SK-N-SH (cell line): ENCODE measurements around the gene INO80. TPM values are rescaled to one million over a fixed set of nuclear protein-coding genes. Genes with fewer than 3 reads are reported as not detected.
A peak's percentile ranks its signal among the peaks of the same experiment; 100 is the strongest.

ENCODE experiments used
- CTCF ChIA-PET: fragments of 300-600, 350-600 bp; formaldehyde crosslinking; extraction: SDS; loops from one replicate; lab custom pipeline; 2021; lab: Yijun Ruan, JAX
- POLR2A ChIA-PET: fragments of 350-600 bp; sonication (Branson Sonifier 250); formaldehyde crosslinking; extraction: SDS; loops from one replicate; lab custom pipeline; 2020; ENCODE audit warnings: antibody characterized with exemption, inconsistent platforms; lab: Yijun Ruan, JAX
- DNase-seq: peaks from one replicate; pipeline ENCODE4 v3.0.0; 2012
- H2AFZ ChIP-seq: fragments of 200-600 bp; sonication (generic); 2 replicates; pipeline ENCODE4 v1.8.1; 2016; ENCODE audit warnings: antibody characterized with exemption, mild to moderate bottlenecking, low read depth
- H3F3A ChIP-seq: fragments of 200-600 bp; sonication (generic); replicated peaks from 2 replicates; pipeline ENCODE3; 2016; ENCODE audit warnings: antibody characterized with exemption, mild to moderate bottlenecking; ENCODE audit not compliant: insufficient read depth
- H3K27ac ChIP-seq, 2 experiments: fragments of 200-500 bp in 1 of 2; fragments of 200-600 bp in 1 of 2; sonication (Bioruptor generic) in 1 of 2; sonication (generic), shearing (Covaris generic) in 1 of 2; 2 replicates each; pipeline versions ENCODE4 v1.5.1 to v1.6.1; 2014 to 2016; ENCODE audit warnings: low read depth in 2 of 2, inconsistent platforms in 1 of 2, low read length in 1 of 2, mild to moderate bottlenecking in 1 of 2, mixed read lengths in 1 of 2
- H3K27me3 ChIP-seq: fragments of 200-600 bp; sonication (generic), shearing (Covaris generic); 2 replicates; pipeline ENCODE4 v1.6.1; 2016; ENCODE audit warnings: mixed run types; ENCODE audit not compliant: insufficient read depth
- H3K36me3 ChIP-seq, 2 experiments: fragments of 200-500 bp in 1 of 2; fragments of 200-600 bp in 1 of 2; sonication (Bioruptor generic) in 1 of 2; sonication (generic) in 1 of 2; replicated peaks in 1 of 2; 2 replicates each; pipeline versions ENCODE3 to v1.5.1; 2014 to 2016; ENCODE audit warnings: low read length in 1 of 2, mild to moderate bottlenecking in 1 of 2; ENCODE audit not compliant: insufficient read depth in 2 of 2, control insufficient read depth in 1 of 2
- H3K4me1 ChIP-seq, 2 experiments: fragments of 200-500 bp in 1 of 2; fragments of 200-600 bp in 1 of 2; sonication (Bioruptor generic) in 1 of 2; sonication (generic), shearing (Covaris generic) in 1 of 2; 2 replicates each; pipeline versions ENCODE4 v1.5.1 to v1.6.1; 2014 to 2016; ENCODE audit warnings: low read depth in 1 of 2, low read length in 1 of 2, mixed run types in 1 of 2; ENCODE audit not compliant: insufficient read depth in 2 of 2, control insufficient read depth in 1 of 2
- H3K4me2 ChIP-seq: fragments of 200-600 bp; sonication (generic), shearing (Covaris generic); 2 replicates; pipeline ENCODE4 v1.6.1; 2017; ENCODE audit warnings: mixed run types
- H3K4me3 ChIP-seq, 2 experiments: fragments of 200-500 bp in 1 of 2; fragments of 200-600 bp in 1 of 2; sonication (Bioruptor generic) in 1 of 2; sonication (generic), shearing (Covaris generic) in 1 of 2; 2 replicates each; pipeline versions ENCODE4 v1.5.1 to v1.8.1; 2014 to 2016; ENCODE audit warnings: low read depth in 2 of 2, inconsistent platforms in 1 of 2, low read length in 1 of 2, mild to moderate bottlenecking in 1 of 2, mixed read lengths in 1 of 2, moderate library complexity in 1 of 2
- H3K79me2 ChIP-seq: fragments of 200-600 bp; sonication (generic); 2 replicates; pipeline ENCODE4 v1.8.1; 2017; ENCODE audit warnings: mild to moderate bottlenecking; ENCODE audit not compliant: insufficient read depth
- H3K9ac ChIP-seq: fragments of 200-600 bp; sonication (generic); 2 replicates; pipeline ENCODE4 v1.6.1; 2017; ENCODE audit warnings: mixed run types
- H3K9me2 ChIP-seq: fragments of 200-600 bp; sonication (generic); 2 replicates; pipeline ENCODE4 v1.6.1; 2017; ENCODE audit warnings: mixed run types
- H3K9me3 ChIP-seq: fragments of 200-600 bp; sonication (generic); 2 replicates; pipeline ENCODE4 v1.6.1; 2017; ENCODE audit warnings: mixed run types, mild to moderate bottlenecking, moderate library complexity
- H4K20me1 ChIP-seq: fragments of 200-600 bp; sonication (generic); 2 replicates; pipeline ENCODE4 v1.6.1; 2017; ENCODE audit warnings: mild to moderate bottlenecking, mixed run types; ENCODE audit not compliant: insufficient read depth
- ELF1 ChIP-seq: IDR thresholded peaks from 2 replicates; pipeline ENCODE4 v1.4.0; 2012
- FOSL2 ChIP-seq: IDR thresholded peaks from 2 replicates; pipeline ENCODE4 v1.4.0; 2012; ENCODE audit warnings: low read depth, mild to moderate bottlenecking, moderate library complexity, borderline replicate concordance
- FOXJ3 ChIP-seq: sonication (generic); formaldehyde crosslinking; IDR thresholded peaks from 2 replicates; pipeline ENCODE4 v1.5.1; 2020; ENCODE audit warnings: mild to moderate bottlenecking, missing genetic modification reagents
- GATA2 ChIP-seq: sonication (generic); formaldehyde crosslinking; IDR thresholded peaks from 2 replicates; pipeline ENCODE4 v1.5.0; 2020; ENCODE audit warnings: mild to moderate bottlenecking, missing genetic modification reagents
- NRF1 ChIP-seq: IDR thresholded peaks from 2 replicates; pipeline ENCODE4 v1.6.1; 2012; ENCODE audit warnings: low read depth, mild to moderate bottlenecking, low read length
- RAD21 ChIP-seq: IDR thresholded peaks from 2 replicates; pipeline ENCODE4 v1.6.1; 2012; ENCODE audit warnings: mild to moderate bottlenecking, low read length
- RCOR1 ChIP-seq: fragments of 150-350 bp; IDR thresholded peaks from 2 replicates; pipeline ENCODE4 v1.6.1; 2017; ENCODE audit warnings: antibody characterized with exemption, low read length
- SIN3A ChIP-seq: IDR thresholded peaks from 2 replicates; pipeline ENCODE4 v1.6.1; 2012; ENCODE audit warnings: low read depth, mild to moderate bottlenecking, low read length, moderate library complexity, borderline replicate concordance
- SMC3 ChIP-seq: IDR thresholded peaks from 2 replicates; pipeline ENCODE4 v1.6.1; 2012; ENCODE audit warnings: low read depth, low read length, improper control_type of control experiment
- TCF12 ChIP-seq: IDR thresholded peaks from 2 replicates; pipeline ENCODE4 v1.4.0; 2012
- YY1 ChIP-seq: IDR thresholded peaks from 2 replicates; pipeline ENCODE4 v1.4.0; 2012; ENCODE audit warnings: low read depth, mild to moderate bottlenecking
- WGBS: methylation state at CpG from one replicate; pipeline ENCODE4 v1.1.6; 2017; ENCODE audit warnings: low lambda C conversion rate; 5-methylcytosine and 5-hydroxymethylcytosine counted together
- polyA plus RNA-seq, 3 experiments: library from polyadenylated mRNA; depleted of rRNA; stranded (reverse); fragments of >200 nt; gene quantifications; 2 replicates each; pipeline ENCODE4 v1.2.3, GENCODE V29; 2012
- TF ChIP-seq, protein P1 (sequence below): IDR thresholded peaks from 2 replicates; pipeline ENCODE4 v1.4.0; 2012; ENCODE audit warnings: low read depth, borderline replicate concordance
- TF ChIP-seq, protein P2 (sequence below): fragments of 200-600 bp; sonication (generic); IDR thresholded peaks from 2 replicates; pipeline ENCODE4 v1.6.1; 2017; ENCODE audit warnings: antibody characterized with exemption, mild to moderate bottlenecking, moderate library complexity
- TF ChIP-seq, protein P3 (sequence below): IDR thresholded peaks from 2 replicates; pipeline ENCODE4 v1.4.0; 2012; ENCODE audit warnings: low read depth
- TF ChIP-seq, protein P4 (sequence below): IDR thresholded peaks from 2 replicates; pipeline ENCODE4 v1.6.1; 2012; ENCODE audit warnings: mild to moderate bottlenecking, low read depth, low read length, moderate library complexity

The INO80 gene
- polyA plus RNA-seq, 1 of the 3 experiments (the other 2 are of a cell fraction): 4.6 TPM

DNA sequence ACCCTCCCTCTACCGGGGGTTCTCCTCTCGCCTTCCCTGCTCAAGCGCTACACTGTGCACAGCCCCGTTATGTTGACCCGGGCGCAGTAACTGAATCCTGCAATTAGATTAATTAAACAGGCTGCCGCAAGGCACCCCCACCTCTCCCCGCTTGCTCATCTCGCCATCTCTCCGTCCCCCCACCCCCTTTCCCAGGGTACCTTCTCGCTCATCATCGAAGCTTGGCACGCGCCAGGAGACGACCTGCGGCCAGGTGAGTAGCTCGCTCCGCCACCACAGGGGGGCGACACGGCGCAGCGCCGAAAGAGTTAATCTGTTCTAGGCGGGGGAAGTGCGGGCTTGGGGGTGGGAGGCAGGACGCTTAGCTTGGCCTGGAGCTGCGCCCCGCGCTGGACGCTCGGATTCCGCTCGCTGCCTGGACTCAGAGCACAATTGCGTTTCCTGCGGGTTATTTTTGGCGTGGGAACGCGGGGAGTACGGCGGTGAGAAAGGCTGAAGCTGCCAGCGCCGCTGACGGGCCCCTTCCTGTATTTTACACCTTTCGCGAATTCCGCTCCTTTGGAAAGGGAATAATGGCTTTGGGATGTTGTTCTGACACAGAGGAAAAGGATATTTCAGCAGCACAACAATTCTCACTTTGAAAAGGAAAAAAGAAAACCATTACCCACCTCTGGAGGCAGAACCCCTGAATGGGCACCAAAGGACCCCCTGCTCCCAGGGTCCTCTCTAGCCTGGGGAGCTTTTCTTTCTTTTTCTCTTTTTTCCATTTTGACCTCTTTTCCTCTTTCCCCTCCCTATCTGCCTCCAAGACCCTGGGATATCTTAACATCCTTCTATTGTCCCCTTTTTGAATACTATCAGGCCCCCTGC lies 185.4 kb downstream of the INO80 start:
- Histone ChIP-seq H3K9ac (no peak overlapping the region), H3F3A (no peaks in the 10 kb centered on the region), H4K20me1 (no peaks in the 10 kb centered on the region), H3K27me3 (peaks cover 53% of the 10 kb centered on the region), H3K79me2 (no peaks in the 10 kb centered on the region), H3K36me3 (no peaks in the 10 kb centered on the region), H3K27ac (no peak overlapping the region), H3K9me3 (no peaks in the 10 kb centered on the region), H3K4me2 (peak overlapping the region; percentile 92), H3K4me1 (peaks cover 17 to 44% of the 10 kb centered on the region in 2 experiments; a peak in 2 of 4 replicates), H3K9me2 (no peaks in the 10 kb centered on the region), H3K4me3 (peak overlapping the region; percentile 46 to 60), H2AFZ (no peak overlapping the region)
- WGBS: 6% methylated on average over 39 of the region's 46 CpGs
- peak; percentile 86 for DNase-seq
- ChIA-PET CTCF (interaction anchor here (0.6 to 33.6 kb wide), 40 partner anchors 10 to 355 kb away, joined by 3 to 675 read pairs (median 4); partner anchors contain the start of genes CHP1, EXD1 and VPS18), POLR2A (interaction anchor here (0.6 to 1.2 kb wide), 2 partner anchors 11 to 23 kb away, joined by 3 read pairs; partner anchors contain the start of gene CHAC1)
- 0 out of 2 replicates have a peak, but pooled peaks have one; percentile 6 for TF ChIP-seq GATA2
- TF ChIP-seq, protein P1, sequence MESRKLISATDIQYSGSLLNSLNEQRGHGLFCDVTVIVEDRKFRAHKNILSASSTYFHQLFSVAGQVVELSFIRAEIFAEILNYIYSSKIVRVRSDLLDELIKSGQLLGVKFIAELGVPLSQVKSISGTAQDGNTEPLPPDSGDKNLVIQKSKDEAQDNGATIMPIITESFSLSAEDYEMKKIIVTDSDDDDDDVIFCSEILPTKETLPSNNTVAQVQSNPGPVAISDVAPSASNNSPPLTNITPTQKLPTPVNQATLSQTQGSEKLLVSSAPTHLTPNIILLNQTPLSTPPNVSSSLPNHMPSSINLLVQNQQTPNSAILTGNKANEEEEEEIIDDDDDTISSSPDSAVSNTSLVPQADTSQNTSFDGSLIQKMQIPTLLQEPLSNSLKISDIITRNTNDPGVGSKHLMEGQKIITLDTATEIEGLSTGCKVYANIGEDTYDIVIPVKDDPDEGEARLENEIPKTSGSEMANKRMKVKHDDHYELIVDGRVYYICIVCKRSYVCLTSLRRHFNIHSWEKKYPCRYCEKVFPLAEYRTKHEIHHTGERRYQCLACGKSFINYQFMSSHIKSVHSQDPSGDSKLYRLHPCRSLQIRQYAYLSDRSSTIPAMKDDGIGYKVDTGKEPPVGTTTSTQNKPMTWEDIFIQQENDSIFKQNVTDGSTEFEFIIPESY: no peak
- no peak for TF ChIP-seq TCF12
- TF ChIP-seq, protein P2, sequence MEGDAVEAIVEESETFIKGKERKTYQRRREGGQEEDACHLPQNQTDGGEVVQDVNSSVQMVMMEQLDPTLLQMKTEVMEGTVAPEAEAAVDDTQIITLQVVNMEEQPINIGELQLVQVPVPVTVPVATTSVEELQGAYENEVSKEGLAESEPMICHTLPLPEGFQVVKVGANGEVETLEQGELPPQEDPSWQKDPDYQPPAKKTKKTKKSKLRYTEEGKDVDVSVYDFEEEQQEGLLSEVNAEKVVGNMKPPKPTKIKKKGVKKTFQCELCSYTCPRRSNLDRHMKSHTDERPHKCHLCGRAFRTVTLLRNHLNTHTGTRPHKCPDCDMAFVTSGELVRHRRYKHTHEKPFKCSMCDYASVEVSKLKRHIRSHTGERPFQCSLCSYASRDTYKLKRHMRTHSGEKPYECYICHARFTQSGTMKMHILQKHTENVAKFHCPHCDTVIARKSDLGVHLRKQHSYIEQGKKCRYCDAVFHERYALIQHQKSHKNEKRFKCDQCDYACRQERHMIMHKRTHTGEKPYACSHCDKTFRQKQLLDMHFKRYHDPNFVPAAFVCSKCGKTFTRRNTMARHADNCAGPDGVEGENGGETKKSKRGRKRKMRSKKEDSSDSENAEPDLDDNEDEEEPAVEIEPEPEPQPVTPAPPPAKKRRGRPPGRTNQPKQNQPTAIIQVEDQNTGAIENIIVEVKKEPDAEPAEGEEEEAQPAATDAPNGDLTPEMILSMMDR: peak; percentile 63
- TF ChIP-seq SMC3: 0 out of 2 replicates have a peak, but pooled peaks have one; percentile 15

DNA sequence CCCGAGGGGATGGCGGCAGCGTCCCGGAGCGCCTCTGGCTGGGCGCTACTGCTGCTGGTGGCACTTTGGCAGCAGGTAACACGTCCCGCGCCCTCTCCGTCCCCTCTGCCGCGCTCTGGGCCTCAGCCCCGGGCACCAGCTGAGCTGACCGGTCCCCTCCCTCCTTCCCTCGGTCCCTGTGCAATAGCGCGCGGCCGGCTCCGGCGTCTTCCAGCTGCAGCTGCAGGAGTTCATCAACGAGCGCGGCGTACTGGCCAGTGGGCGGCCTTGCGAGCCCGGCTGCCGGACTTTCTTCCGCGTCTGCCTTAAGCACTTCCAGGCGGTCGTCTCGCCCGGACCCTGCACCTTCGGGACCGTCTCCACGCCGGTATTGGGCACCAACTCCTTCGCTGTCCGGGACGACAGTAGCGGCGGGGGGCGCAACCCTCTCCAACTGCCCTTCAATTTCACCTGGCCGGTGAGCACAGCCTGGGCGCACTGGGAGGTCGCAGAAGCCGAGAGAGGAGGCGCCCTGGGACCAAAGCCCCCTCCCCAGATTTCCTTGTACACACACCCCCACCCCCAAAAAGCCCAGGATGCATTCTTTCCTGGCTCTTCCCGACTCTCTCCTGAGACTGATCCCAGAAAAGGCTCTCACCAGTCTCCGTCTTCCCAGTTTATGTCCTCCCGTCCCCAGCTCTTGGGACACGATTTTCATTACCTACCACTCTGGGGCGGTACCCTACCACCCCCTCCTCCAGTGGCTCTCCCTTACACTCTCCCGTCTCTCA lies 186.2 kb downstream of the INO80 start:
- 2% methylated on average over 18 of the region's 56 CpGs for WGBS
- TF ChIP-seq RCOR1 (no peak), FOXJ3 (CRISPR knock-in tag) (no peak), SIN3A (no peak), NRF1 (no peak), YY1 (no peak), RAD21 (no peak), ELF1 (no peak), FOSL2 (no peak)
- TF ChIP-seq, protein P3, sequence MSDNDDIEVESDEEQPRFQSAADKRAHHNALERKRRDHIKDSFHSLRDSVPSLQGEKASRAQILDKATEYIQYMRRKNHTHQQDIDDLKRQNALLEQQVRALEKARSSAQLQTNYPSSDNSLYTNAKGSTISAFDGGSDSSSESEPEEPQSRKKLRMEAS: no peak
- TF ChIP-seq, protein P4, sequence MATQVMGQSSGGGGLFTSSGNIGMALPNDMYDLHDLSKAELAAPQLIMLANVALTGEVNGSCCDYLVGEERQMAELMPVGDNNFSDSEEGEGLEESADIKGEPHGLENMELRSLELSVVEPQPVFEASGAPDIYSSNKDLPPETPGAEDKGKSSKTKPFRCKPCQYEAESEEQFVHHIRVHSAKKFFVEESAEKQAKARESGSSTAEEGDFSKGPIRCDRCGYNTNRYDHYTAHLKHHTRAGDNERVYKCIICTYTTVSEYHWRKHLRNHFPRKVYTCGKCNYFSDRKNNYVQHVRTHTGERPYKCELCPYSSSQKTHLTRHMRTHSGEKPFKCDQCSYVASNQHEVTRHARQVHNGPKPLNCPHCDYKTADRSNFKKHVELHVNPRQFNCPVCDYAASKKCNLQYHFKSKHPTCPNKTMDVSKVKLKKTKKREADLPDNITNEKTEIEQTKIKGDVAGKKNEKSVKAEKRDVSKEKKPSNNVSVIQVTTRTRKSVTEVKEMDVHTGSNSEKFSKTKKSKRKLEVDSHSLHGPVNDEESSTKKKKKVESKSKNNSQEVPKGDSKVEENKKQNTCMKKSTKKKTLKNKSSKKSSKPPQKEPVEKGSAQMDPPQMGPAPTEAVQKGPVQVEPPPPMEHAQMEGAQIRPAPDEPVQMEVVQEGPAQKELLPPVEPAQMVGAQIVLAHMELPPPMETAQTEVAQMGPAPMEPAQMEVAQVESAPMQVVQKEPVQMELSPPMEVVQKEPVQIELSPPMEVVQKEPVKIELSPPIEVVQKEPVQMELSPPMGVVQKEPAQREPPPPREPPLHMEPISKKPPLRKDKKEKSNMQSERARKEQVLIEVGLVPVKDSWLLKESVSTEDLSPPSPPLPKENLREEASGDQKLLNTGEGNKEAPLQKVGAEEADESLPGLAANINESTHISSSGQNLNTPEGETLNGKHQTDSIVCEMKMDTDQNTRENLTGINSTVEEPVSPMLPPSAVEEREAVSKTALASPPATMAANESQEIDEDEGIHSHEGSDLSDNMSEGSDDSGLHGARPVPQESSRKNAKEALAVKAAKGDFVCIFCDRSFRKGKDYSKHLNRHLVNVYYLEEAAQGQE: no peak

More for the DNA sequence above, 186.2 kb downstream of the INO80 start:
- Histone ChIP-seq H2AFZ (peak overlapping the region; percentile 46; the same call in 1 of the 2 replicates), H3K9me2 (no peaks in the 10 kb centered on the region), H3K4me3 (peak overlapping the region; percentile 46 to 60), H3K4me2 (peak overlapping the region; percentile 92), H3K36me3 (no peaks in the 10 kb centered on the region), H3K79me2 (no peaks in the 10 kb centered on the region), H4K20me1 (no peaks in the 10 kb centered on the region), H3F3A (no peaks in the 10 kb centered on the region), H3K9me3 (no peaks in the 10 kb centered on the region), H3K9ac (no peak overlapping the region), H3K4me1 (peaks cover 17 to 44% of the 10 kb centered on the region in 2 experiments; a peak in 2 of 4 replicates), H3K27ac (no peak overlapping the region), H3K27me3 (peaks cover 53% of the 10 kb centered on the region)
- peak; percentile 79 for DNase-seq
- POLR2A ChIA-PET: no interaction called here
- CTCF ChIA-PET: interaction anchor here (0.6 to 33.6 kb wide), 30 partner anchors 10 to 266 kb away, joined by 3 to 675 read pairs (median 4); partner anchors contain the start of gene VPS18
